AG10803 (cell line): ENCODE data around the gene MCF2L2.

Source experiments
- DNase-seq: peaks from one replicate; pipeline ENCODE4 v3.0.0; 2010; ENCODE audit warnings: low read depth
- H3K4me3 ChIP-seq: 2 replicates; pipeline ENCODE4 v1.5.1; 2011; ENCODE audit warnings: mild to moderate bottlenecking, low read length, control low read depth
- CTCF ChIP-seq: conservative IDR thresholded peaks from 2 replicates; pipeline ENCODE4 v1.5.1; 2011; ENCODE audit warnings: mild to moderate bottlenecking, low read length, control low read depth, inconsistent platforms

MCF2L2 gene

GRCh38 chr3:183149915-183150750, 278.3 kb downstream of the MCF2L2 start:
- peak; percentile 42 for DNase-seq
- no peak for TF ChIP-seq CTCF
- H3K4me3 ChIP-seq: no peak overlapping the region

GRCh38 chr3:183148056-183148455, 280.4 kb downstream of the MCF2L2 start:
- TF ChIP-seq CTCF: no peak
- peak; percentile 81 for DNase-seq
- no peak overlapping the region for H3K4me3 ChIP-seq

- H3K4me3 ChIP-seq: no peak overlapping the region
- no peak for DNase-seq
- no peak for TF ChIP-seq CTCF
These were observed 284.1 kb downstream of the MCF2L2 start for GRCh38 chr3:183144363-183144762.

GRCh38 chr3:183142199-183142598, 286.2 kb downstream of the MCF2L2 start:
- peak; percentile 13 for DNase-seq
- H3K4me3 ChIP-seq: no peak overlapping the region
- no peak for TF ChIP-seq CTCF

GRCh38 chr3:183134844-183135243, 293.6 kb downstream of the MCF2L2 start:
- TF ChIP-seq CTCF: no peak
- H3K4me3 ChIP-seq: no peak overlapping the region
- no peak for DNase-seq

- TF ChIP-seq CTCF: no peak
- no peak overlapping the region for H3K4me3 ChIP-seq
- DNase-seq: no peak
These were observed 296.0 kb downstream of the MCF2L2 start for GRCh38 chr3:183132409-183132808.

- no peak overlapping the region for H3K4me3 ChIP-seq
- peak; percentile 55 for DNase-seq
- TF ChIP-seq CTCF: no peak
These were observed 296.7 kb downstream of the MCF2L2 start for GRCh38 chr3:183131735-183132134.
